GM10266 (cell line): ENCODE results near the gene ADAMTSL5.
"Not testable (repeated sequence)": the region's sequence is repeated elsewhere in the genome, so short reads cannot be mapped to it uniquely, and the experiment has no call there.

Source experiments
- DNase-seq: peaks from one replicate; pipeline ENCODE4 v3.0.0; 2012; ENCODE audit errors: extremely low spot score
- CTCF ChIP-seq: IDR thresholded peaks from 2 replicates; pipeline ENCODE4 v1.5.1; 2012; ENCODE audit warnings: mild to moderate bottlenecking, low read depth; ENCODE audit not compliant: control insufficient read depth, insufficient read depth; ENCODE audit errors: missing control alignments

Gene ADAMTSL5

GRCh38 chr19:1538978-1539377 is 26.2 kb upstream of the ADAMTSL5 start:
- DNase-seq, result no peak
- TF ChIP-seq CTCF, result no peak

GRCh38 chr19:1535699-1536098 is 22.9 kb upstream of the ADAMTSL5 start:
- not testable (repeated sequence) for DNase-seq

GRCh38 chr19:1534972-1535371 is 22.2 kb upstream of the ADAMTSL5 start:
- no peak for TF ChIP-seq CTCF

GRCh38 chr19:1533510-1534150 is 20.8 kb upstream of the ADAMTSL5 start:
- no peak for DNase-seq
- TF ChIP-seq CTCF, result no peak

More at GRCh38 chr19:1534972-1535371, 22.2 kb upstream of the ADAMTSL5 start:
- DNase-seq, result no peak

- no peak for TF ChIP-seq CTCF
- no peak for DNase-seq
Measured at GRCh38 chr19:1532003-1532402, 19.2 kb upstream of the ADAMTSL5 start.

GRCh38 chr19:1531587-1531986 is 18.8 kb upstream of the ADAMTSL5 start:
- no peak for TF ChIP-seq CTCF
- no peak for DNase-seq

- not testable (repeated sequence) for DNase-seq
Measured at GRCh38 chr19:1530856-1531255, 18.0 kb upstream of the ADAMTSL5 start.

GRCh38 chr19:1529430-1529816 is 16.6 kb upstream of the ADAMTSL5 start:
- no peak for TF ChIP-seq CTCF
- DNase-seq, result no peak
